DMS153 treated with DMSO at 0.1 percent for 48 hours (cell line): ENCODE results near the gene PAN3.
"Not testable (repeated sequence)": the region's sequence is repeated elsewhere in the genome, so short reads cannot be mapped to it uniquely, and the experiment has no call there.

Experiments
- DNase-seq: peaks from one replicate; lab custom pipeline; 2025; ENCODE audit not compliant: unreplicated experiment; lab: John Stamatoyannopoulos, UW

The PAN3 gene

GRCh38 chr13:28131646-28132045, 6.7 kb upstream of the PAN3 start:
- no peak for DNase-seq

GRCh38 chr13:28136916-28137315, 1.4 kb upstream of the PAN3 start:
- no peak for DNase-seq

GRCh38 chr13:28137596-28137995, 749 bp upstream of the PAN3 start:
- DNase-seq, result peak; percentile 56

- no peak for DNase-seq
Measured at GRCh38 chr13:28138756-28139470, 568 bp downstream of the PAN3 start.

GRCh38 chr13:28140433-28141125, 2.2 kb downstream of the PAN3 start:
- DNase-seq, result no peak

- DNase-seq, result not testable (repeated sequence)
Measured at GRCh38 chr13:28141542-28141941, 3.2 kb downstream of the PAN3 start.

GRCh38 chr13:28145049-28145448, 6.7 kb downstream of the PAN3 start:
- no peak for DNase-seq

GRCh38 chr13:28147495-28147894, 9.2 kb downstream of the PAN3 start:
- no peak for DNase-seq

GRCh38 chr13:28159057-28159456, 20.7 kb downstream of the PAN3 start:
- DNase-seq, result no peak

- DNase-seq, result no peak
Measured at GRCh38 chr13:28161370-28161769, 23.0 kb downstream of the PAN3 start.

GRCh38 chr13:28163587-28163986, 25.2 kb downstream of the PAN3 start:
- no peak for DNase-seq

- no peak for DNase-seq
Measured at GRCh38 chr13:28166257-28166656, 27.9 kb downstream of the PAN3 start.

- no peak for DNase-seq
Measured at GRCh38 chr13:28171266-28171665, 32.9 kb downstream of the PAN3 start.

- no peak for DNase-seq
Measured at GRCh38 chr13:28172947-28173346, 34.6 kb downstream of the PAN3 start.

GRCh38 chr13:28173793-28174192, 35.4 kb downstream of the PAN3 start:
- no peak for DNase-seq

GRCh38 chr13:28177327-28177726, 39.0 kb downstream of the PAN3 start:
- DNase-seq, result no peak

- DNase-seq, result no peak
Measured at GRCh38 chr13:28177877-28178276, 39.5 kb downstream of the PAN3 start.

- DNase-seq, result no peak
Measured at GRCh38 chr13:28179974-28180373, 41.6 kb downstream of the PAN3 start.

- no peak for DNase-seq
Measured at GRCh38 chr13:28181413-28181812, 43.1 kb downstream of the PAN3 start.

GRCh38 chr13:28185256-28185655, 46.9 kb downstream of the PAN3 start:
- no peak for DNase-seq

- no peak for DNase-seq
Measured at GRCh38 chr13:28199089-28199488, 60.7 kb downstream of the PAN3 start.

- DNase-seq, result peak; percentile 5
Measured at GRCh38 chr13:28204043-28204442, 65.7 kb downstream of the PAN3 start.
